Testis (tissue), 2 donors: ENCODE measurements around the gene TRAK1.

ENCODE experiments used
- POLR2A ChIP-seq: fragments of 450-650 bp; IDR thresholded peaks from one replicate; pipeline ENCODE4 v1.6.1; 2017; ENCODE audit warnings: antibody characterized with exemption, mild to moderate bottlenecking, moderate library complexity
- TF ChIP-seq, protein P1 (sequence below), 3 experiments: fragments of 450-650 bp in 2 of 3; fragments of 200-600 bp in 1 of 3; sonication (generic) in 1 of 3; IDR thresholded peaks; one replicate each; pipeline ENCODE4 v1.5.1; 2016 to 2019; ENCODE audit warnings: antibody characterized with exemption in 3 of 3, mild to moderate bottlenecking in 2 of 3, moderate library complexity in 1 of 3

DNA sequence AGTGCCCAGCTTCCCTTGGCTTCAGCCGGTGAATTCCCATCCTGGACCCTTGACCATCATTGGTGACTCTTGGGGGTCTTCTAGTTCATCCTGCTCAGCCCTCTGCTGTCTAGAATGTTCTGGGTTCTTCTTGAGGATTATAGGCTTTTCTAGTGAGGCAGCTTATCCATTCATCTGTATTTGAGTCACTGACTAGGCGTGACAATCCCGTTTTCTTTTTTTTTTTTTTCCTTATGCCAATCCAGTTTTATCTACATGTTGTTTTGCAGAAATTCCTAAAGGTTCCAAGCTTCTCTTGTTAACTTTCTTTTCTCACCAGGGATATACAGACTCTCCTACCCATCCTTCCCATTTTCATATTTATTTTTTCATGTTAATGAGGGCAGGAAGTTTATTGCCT is 6.6 kb upstream of the TRAK1 start:
- TF ChIP-seq POLR2A = no peak
- TF ChIP-seq, protein P1, sequence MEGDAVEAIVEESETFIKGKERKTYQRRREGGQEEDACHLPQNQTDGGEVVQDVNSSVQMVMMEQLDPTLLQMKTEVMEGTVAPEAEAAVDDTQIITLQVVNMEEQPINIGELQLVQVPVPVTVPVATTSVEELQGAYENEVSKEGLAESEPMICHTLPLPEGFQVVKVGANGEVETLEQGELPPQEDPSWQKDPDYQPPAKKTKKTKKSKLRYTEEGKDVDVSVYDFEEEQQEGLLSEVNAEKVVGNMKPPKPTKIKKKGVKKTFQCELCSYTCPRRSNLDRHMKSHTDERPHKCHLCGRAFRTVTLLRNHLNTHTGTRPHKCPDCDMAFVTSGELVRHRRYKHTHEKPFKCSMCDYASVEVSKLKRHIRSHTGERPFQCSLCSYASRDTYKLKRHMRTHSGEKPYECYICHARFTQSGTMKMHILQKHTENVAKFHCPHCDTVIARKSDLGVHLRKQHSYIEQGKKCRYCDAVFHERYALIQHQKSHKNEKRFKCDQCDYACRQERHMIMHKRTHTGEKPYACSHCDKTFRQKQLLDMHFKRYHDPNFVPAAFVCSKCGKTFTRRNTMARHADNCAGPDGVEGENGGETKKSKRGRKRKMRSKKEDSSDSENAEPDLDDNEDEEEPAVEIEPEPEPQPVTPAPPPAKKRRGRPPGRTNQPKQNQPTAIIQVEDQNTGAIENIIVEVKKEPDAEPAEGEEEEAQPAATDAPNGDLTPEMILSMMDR (IDR thresholded peaks at IDR 0.05) = no peak
